Measurements from ENCODE around the gene SLC12A3. TPM values are rescaled to one million over a fixed set of nuclear protein-coding genes. Genes with fewer than 3 reads are reported as not detected.

SLC12A3 gene
- total RNA-seq, 3 donors from 2014 or later, result not detected

DNA sequence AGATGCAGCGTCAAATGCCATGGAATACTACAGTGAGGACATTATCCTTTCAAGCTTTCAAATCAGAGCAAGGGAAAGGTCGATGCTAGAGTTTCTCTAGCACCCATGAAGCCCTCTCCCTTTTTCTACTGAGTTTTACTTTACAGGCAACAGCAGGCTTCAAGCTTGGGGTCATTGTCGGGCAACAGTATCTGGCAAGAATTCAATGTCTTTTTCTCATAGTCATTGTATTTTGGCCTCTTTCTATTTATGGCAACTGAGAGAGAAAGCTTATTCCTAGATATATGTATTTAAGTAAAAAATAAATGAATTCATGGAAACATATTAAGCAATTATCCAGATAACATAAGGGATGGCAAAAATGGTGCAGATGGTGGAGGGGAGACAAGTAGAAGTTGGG, 96.4 kb downstream of the SLC12A3 start:
- H3K4me3 ChIP-seq, result no peak overlapping the region

DNA sequence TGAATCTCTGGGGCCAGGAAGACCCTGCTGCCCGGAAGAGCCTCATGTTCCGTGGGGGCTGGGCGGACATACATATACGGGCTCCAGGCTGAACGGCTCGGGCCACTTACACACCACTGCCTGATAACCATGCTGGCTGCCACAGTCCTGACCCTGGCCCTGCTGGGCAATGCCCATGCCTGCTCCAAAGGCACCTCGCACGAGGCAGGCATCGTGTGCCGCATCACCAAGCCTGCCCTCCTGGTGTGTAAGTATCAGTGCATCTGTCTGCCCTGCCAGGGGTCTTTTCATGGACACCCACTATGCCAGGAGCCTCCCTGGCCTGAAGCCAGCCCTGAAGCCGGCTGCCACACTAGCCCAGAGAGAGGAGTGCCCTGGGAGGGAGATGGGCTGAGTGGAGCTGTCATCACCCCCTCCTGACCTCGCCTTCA, 96.9 kb downstream of the SLC12A3 start, which contains the start of gene CETP:
Gene CETP, plus strand, starts transcription at position 100 of the 431 bp plus-strand sequence. Its CDS starts 30 bp downstream, at position 130.
- Histone ChIP-seq H3K4me3 (no peak within 1 kb of the TSS), H3K36me3 (ENCODE audit: low read depth) (no peaks in the 10 kb centered on the region), H3K4me1 (ENCODE audit: low read depth) (peaks cover 4% of the 10 kb centered on the region), H3K9me3 (no peaks in the 10 kb centered on the region)
- TF ChIP-seq, protein P1, sequence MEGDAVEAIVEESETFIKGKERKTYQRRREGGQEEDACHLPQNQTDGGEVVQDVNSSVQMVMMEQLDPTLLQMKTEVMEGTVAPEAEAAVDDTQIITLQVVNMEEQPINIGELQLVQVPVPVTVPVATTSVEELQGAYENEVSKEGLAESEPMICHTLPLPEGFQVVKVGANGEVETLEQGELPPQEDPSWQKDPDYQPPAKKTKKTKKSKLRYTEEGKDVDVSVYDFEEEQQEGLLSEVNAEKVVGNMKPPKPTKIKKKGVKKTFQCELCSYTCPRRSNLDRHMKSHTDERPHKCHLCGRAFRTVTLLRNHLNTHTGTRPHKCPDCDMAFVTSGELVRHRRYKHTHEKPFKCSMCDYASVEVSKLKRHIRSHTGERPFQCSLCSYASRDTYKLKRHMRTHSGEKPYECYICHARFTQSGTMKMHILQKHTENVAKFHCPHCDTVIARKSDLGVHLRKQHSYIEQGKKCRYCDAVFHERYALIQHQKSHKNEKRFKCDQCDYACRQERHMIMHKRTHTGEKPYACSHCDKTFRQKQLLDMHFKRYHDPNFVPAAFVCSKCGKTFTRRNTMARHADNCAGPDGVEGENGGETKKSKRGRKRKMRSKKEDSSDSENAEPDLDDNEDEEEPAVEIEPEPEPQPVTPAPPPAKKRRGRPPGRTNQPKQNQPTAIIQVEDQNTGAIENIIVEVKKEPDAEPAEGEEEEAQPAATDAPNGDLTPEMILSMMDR (IDR thresholded peaks at IDR 0.05), result no peak
- ATAC-seq (no peak), DNase-seq (no peak)
- intact Hi-C loops (cut with DNase I, micrococcal nuclease), result no loop called here

More for the DNA sequence above, 96.4 kb downstream of the SLC12A3 start:
- peaks cover 4% of the 10 kb centered on the region for H3K4me1 ChIP-seq (ENCODE audit: low read depth)
- no peaks in the 10 kb centered on the region for H3K36me3 ChIP-seq (ENCODE audit: low read depth)
- DNase-seq (no peak), ATAC-seq (no peak)
- no peaks in the 10 kb centered on the region for H3K9me3 ChIP-seq
- TF ChIP-seq, protein P1 (IDR thresholded peaks at IDR 0.05), result no peak
- intact Hi-C loops (cut with DNase I, micrococcal nuclease), result no loop called here

DNA sequence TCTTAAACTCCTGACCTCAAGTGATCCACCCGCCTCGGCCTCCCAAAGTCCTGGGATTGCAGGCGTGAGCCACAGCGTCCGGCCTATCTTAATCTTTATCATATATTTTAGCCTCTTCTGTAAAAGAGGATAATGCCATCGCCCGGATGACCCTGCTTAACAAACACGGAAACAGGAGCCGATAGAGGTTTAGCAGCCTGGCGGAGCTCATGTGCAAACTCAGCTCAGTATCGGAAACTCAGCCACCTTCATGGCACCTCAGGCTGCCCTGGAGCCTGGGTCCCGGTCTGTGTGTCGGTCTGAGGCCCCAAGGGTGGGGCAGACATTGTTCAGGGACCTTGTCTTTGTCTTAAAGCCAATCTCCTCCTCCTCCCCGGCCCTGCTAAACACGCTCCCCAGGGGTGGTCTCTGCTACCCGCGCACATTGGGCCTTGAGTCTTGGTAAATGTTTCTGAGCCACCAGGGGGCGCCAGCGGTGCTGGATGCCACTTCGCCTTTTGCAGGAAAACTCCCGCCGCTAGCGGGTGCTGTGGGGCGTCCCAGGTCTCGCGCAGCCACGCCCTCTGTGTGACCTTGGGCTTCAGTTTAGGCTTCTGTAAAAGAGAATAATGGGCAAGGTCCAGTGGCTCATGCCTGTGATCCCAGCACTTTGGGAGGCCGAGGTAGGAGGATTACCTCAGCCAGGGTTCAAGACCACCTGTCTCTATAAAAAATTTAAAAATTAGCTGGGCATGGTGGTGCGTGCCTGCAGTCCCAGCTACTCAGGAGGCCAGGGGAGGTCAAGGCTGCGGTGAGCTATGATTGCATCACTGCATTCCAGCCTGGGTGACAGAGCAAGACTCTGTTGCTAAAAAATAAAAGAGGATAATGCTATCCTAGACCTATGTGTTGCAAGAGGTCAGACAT, 99.5 kb downstream of the SLC12A3 start:
- Histone ChIP-seq H3K9me3 (no peaks in the 10 kb centered on the region), H3K36me3 (ENCODE audit: low read depth) (no peaks in the 10 kb centered on the region), H3K4me1 (ENCODE audit: low read depth) (peaks cover 4% of the 10 kb centered on the region), H3K4me3 (no peak overlapping the region)
- DNase-seq (peak; percentile 95 to 100 (median 97)), ATAC-seq (peak; percentile 99)
- TF ChIP-seq, protein P1 (IDR thresholded peaks at IDR 0.05), result peak; percentile 90
- intact Hi-C loops (cut with DNase I, micrococcal nuclease), result no loop called here

Small RNA genes lying within 50 kb of the gene (microRNA-seq; reads per million reads assigned to microRNA genes)
- 8.1 reads per million, percentile 31 among the genes with 10 or more reads in this experiment for gene MIR138-2
- gene MIR6863, result not detected

Other genes starting within 250 kb of the SLC12A3 start
- gene MT1E, start 239.4 kb upstream of the SLC12A3 start, total RNA-seq, result 100 to 1,000 TPM in 2 of 3 donors, 10 to 100 TPM in 1; 86.6 to 343 (median 237) TPM
- gene MT1M, start 232.5 kb upstream of the SLC12A3 start, total RNA-seq, result 10 to 100 TPM in 2 of 3 donors, 1 to 10 TPM in 1; 9.5 to 40.0 (median 23.3) TPM
- 1 to 10 TPM; 4.5 to 9.7 (median 8.9) TPM for gene MT1A, start 226.5 kb upstream of the SLC12A3 start, total RNA-seq
- gene MT1B, start 213.3 kb upstream of the SLC12A3 start, total RNA-seq, result not detected
- gene MT1F, start 207.2 kb upstream of the SLC12A3 start, total RNA-seq, result 10 to 100 TPM in 2 of 3 donors, 1 to 10 TPM in 1; 6.1 to 35.5 (median 27.8) TPM
- 100 to 1,000 TPM in 1 of 3 donors, 10 to 100 TPM in 1, 1 to 10 TPM in 1; 7.3 to 210 (median 83.8) TPM for gene MT1G, start 197.1 kb upstream of the SLC12A3 start, total RNA-seq
- 10 to 100 TPM in 1 of 3 donors, 1 to 10 TPM in 2; 1.5 to 52.8 (median 9.4) TPM for gene MT1H, start 195.4 kb upstream of the SLC12A3 start, total RNA-seq
- 100 to 1,000 TPM in 1 of 3 donors, 10 to 100 TPM in 2; 78.3 to 157 (median 84.1) TPM for gene MT1X, start 182.7 kb upstream of the SLC12A3 start, total RNA-seq
- 10 to 100 TPM; 31.0 to 45.6 (median 40.8) TPM for gene NUP93, start 135.1 kb upstream of the SLC12A3 start, total RNA-seq
- gene HERPUD1, start 66.9 kb downstream of the SLC12A3 start, total RNA-seq, result 100 to 1,000 TPM; 130 to 165 (median 159) TPM
- under 1 TPM in 2 of 3 donors, not detected in 1; 0.22 to 0.35 TPM for gene CETP, start 96.7 kb downstream of the SLC12A3 start, total RNA-seq
- gene NLRC5, start 124.3 kb downstream of the SLC12A3 start, total RNA-seq, result 100 to 1,000 TPM; 110 to 127 (median 113) TPM
- gene CPNE2, start 227.4 kb downstream of the SLC12A3 start, total RNA-seq, result 10 to 100 TPM; 48.7 to 77.0 (median 52.5) TPM